HCT116 (cell line): Measurements from ENCODE around the gene RMND5A. TPM values are rescaled to one million over a fixed set of nuclear protein-coding genes. Genes with fewer than 3 reads are reported as not detected.
A peak's percentile ranks its signal among the peaks of the same experiment; 100 is the strongest.
"Not testable (repeated sequence)": the region's sequence is repeated elsewhere in the genome, so short reads cannot be mapped to it uniquely, and the experiment has no call there.

Experiments
- ATAC-seq: fragments of 200-7000 bp; cut with Tn5 transposase; 2 replicates; pipeline ENCODE4 v1.9.1; 2020; ENCODE audit warnings: mild to moderate bottlenecking, moderate library complexity
- BruUV-seq: library from RNA; stranded (reverse); fragments of 400-500 nt; replicated peaks from 2 replicates; lab custom pipeline; 2021; lab: Mats Ljungman, UMichigan
- CTCF ChIA-PET: fragments of 300-600 bp; sonication (Branson Sonifier 250); formaldehyde crosslinking; loops from one replicate; lab custom pipeline; 2021; ENCODE audit warnings: antibody characterized with exemption; lab: Charles Lee
- POLR2A ChIA-PET: fragments of 300-600, 350-600 bp; sonication (Branson Sonifier 250); formaldehyde crosslinking; loops from one replicate; lab custom pipeline; 2021; ENCODE audit warnings: antibody characterized with exemption; lab: Charles Lee
- RAD21 ChIA-PET, 2 experiments: fragments of 300-600 bp; sonication (Branson Sonifier 250); formaldehyde crosslinking; loops; one replicate each; lab custom pipeline; 2023; ENCODE audit warnings: low total read pairs in 2 of 2; ENCODE audit not compliant: uncharacterized antibody in 2 of 2, unreplicated experiment in 2 of 2, low non-redundant PET in 1 of 2; lab: Charles Lee
- DNase-seq: peaks from one replicate; pipeline ENCODE4 v3.0.0-alpha.2; 2010; ENCODE audit warnings: low read depth, low spot score
- H2AFZ ChIP-seq: fragments of 200-600 bp; shearing (Covaris generic), sonication (generic); 2 replicates; pipeline ENCODE4 v1.6.1; 2017; ENCODE audit warnings: low read depth, mixed run types, mixed read lengths, antibody characterized with exemption, low read length; ENCODE audit not compliant: poor library complexity, severe bottlenecking
- H3K27ac ChIP-seq: 2 replicates; pipeline ENCODE4 v1.5.1; 2012; ENCODE audit warnings: low read depth, low read length
- H3K27me3 ChIP-seq: fragments of 200-600 bp; sonication (generic); 2 replicates; pipeline ENCODE4 v1.6.1; 2016; ENCODE audit warnings: mixed run types, low read length, mixed read lengths; ENCODE audit not compliant: insufficient read depth
- H3K36me3 ChIP-seq, 2 experiments: fragments of 200-500 bp in 1 of 2; fragments of 200-600 bp in 1 of 2; sonication (Bioruptor generic) in 1 of 2; sonication (generic) in 1 of 2; 2 replicates each; pipeline versions ENCODE4 v1.5.1 to v1.6.1; 2014 to 2016; ENCODE audit warnings: low read length in 2 of 2, inconsistent platforms in 1 of 2, mixed read lengths in 1 of 2, mixed run types in 1 of 2; ENCODE audit not compliant: insufficient read depth in 2 of 2, control insufficient read depth in 1 of 2
- H3K4me1 ChIP-seq, 2 experiments: fragments of 200-600 bp in 1 of 2; sonication (generic) in 1 of 2; 2 replicates each; pipeline versions ENCODE4 v1.5.1 to v1.6.1; 2012 to 2017; ENCODE audit warnings: low read length in 2 of 2, inconsistent platforms in 1 of 2, mild to moderate bottlenecking in 1 of 2, mixed read lengths in 1 of 2, mixed run types in 1 of 2, moderate library complexity in 1 of 2; ENCODE audit not compliant: insufficient read depth in 2 of 2, control insufficient read depth in 1 of 2
- H3K4me2 ChIP-seq: fragments of 200-600 bp; sonication (generic); 2 replicates; pipeline ENCODE4 v1.6.1; 2017; ENCODE audit warnings: mixed run types, low read length, mixed read lengths
- H3K4me3 ChIP-seq, 2 experiments: fragments of 200-600 bp in 1 of 2; sonication (generic) in 1 of 2; replicated peaks in 1 of 2; 2 replicates each; pipeline ENCODE4 v1.5.1; 2011 to 2016; ENCODE audit warnings: low read length in 2 of 2, control low read depth in 1 of 2, low read depth in 1 of 2, mild to moderate bottlenecking in 1 of 2, mixed read lengths in 1 of 2, mixed run types in 1 of 2
- H3K79me2 ChIP-seq: fragments of 200-600 bp; sonication (generic); 2 replicates; pipeline ENCODE4 v1.6.1; 2017; ENCODE audit warnings: mild to moderate bottlenecking, mixed run types, low read length, moderate library complexity, mixed read lengths; ENCODE audit not compliant: insufficient read depth
- H3K9ac ChIP-seq: fragments of 200-600 bp; sonication (generic); 2 replicates; pipeline ENCODE4 v1.6.1; 2016; ENCODE audit warnings: low read length, mixed read lengths
- H3K9me2 ChIP-seq: fragments of 200-600 bp; sonication (generic), shearing (Covaris generic); 2 replicates; pipeline ENCODE4 v1.6.1; 2017; ENCODE audit warnings: mixed run types, mild to moderate bottlenecking, moderate library complexity; ENCODE audit not compliant: insufficient read depth
- H3K9me3 ChIP-seq, 2 experiments: fragments of 200-500 bp in 1 of 2; fragments of 200-600 bp in 1 of 2; sonication (Bioruptor generic) in 1 of 2; sonication (generic) in 1 of 2; 2 replicates each; pipeline ENCODE4 v1.6.1; 2014 to 2017; ENCODE audit warnings: low read length in 2 of 2, mixed read lengths in 2 of 2, inconsistent platforms in 1 of 2, low read depth in 1 of 2, mild to moderate bottlenecking in 1 of 2, mixed run types in 1 of 2, moderate library complexity in 1 of 2; ENCODE audit not compliant: control insufficient read depth in 1 of 2, insufficient read depth in 1 of 2
- H4K20me1 ChIP-seq: fragments of 200-600 bp; sonication (generic), shearing (Covaris generic); 2 replicates; pipeline ENCODE4 v1.6.1; 2017; ENCODE audit warnings: mixed run types, mild to moderate bottlenecking, moderate library complexity; ENCODE audit not compliant: insufficient read depth
- EGR1 ChIP-seq: IDR thresholded peaks from 2 replicates; pipeline ENCODE4 v1.6.1; 2012; ENCODE audit warnings: low read depth
- ELF1 ChIP-seq: IDR thresholded peaks from 2 replicates; pipeline ENCODE4 v1.6.1; 2012; ENCODE audit warnings: low read depth, borderline replicate concordance
- EZH2 ChIP-seq: fragments of 200-600 bp; sonication (generic); IDR thresholded peaks from 2 replicates; pipeline ENCODE4 v1.6.1; 2017; ENCODE audit warnings: antibody characterized with exemption, mixed run types
- EZH2phosphoT487 ChIP-seq: fragments of 200-600 bp; IDR thresholded peaks from 2 replicates; pipeline ENCODE4 v1.6.1; 2018; ENCODE audit warnings: antibody characterized with exemption, borderline replicate concordance
- POLR2AphosphoS5 ChIP-seq: IDR thresholded peaks from 2 replicates; pipeline ENCODE4 v1.6.1; 2011; ENCODE audit warnings: mild to moderate bottlenecking, low read depth, low read length, moderate library complexity
- YY1 ChIP-seq: IDR thresholded peaks from 2 replicates; pipeline ENCODE4 v1.6.1; 2011; ENCODE audit warnings: low read length, low read depth, moderate library complexity, mild to moderate bottlenecking; ENCODE audit not compliant: insufficient replicate concordance; ENCODE audit errors: extremely low read depth
- intact Hi-C: fragments of 100-400 bp; cut with micrococcal nuclease; formaldehyde crosslinking; loops from 2 replicates; pipeline ENCODE4 v1.10.0; 2022
- total RNA-seq: library from RNA; stranded (reverse); gene quantifications from one replicate; pipeline ENCODE4 v1.2.1, GENCODE V29; 2021; ENCODE audit not compliant: unreplicated experiment

Gene RMND5A
- total RNA-seq, 1 experiment from 2014 or later: 32.4 TPM

- no peak for ATAC-seq
These were observed 13.2 kb upstream of the RMND5A start for GRCh38 chr2:86706935-86707334.

GRCh38 chr2:86708126-86708525 lies 12.0 kb upstream of the RMND5A start:
- H3K4me1 ChIP-seq: peaks cover 12 to 23% of the 10 kb centered on the region in 2 experiments
- H3K9ac ChIP-seq, H2AFZ ChIP-seq, BruUV-seq, ATAC-seq, H3K4me3 ChIP-seq, DNase-seq, H3K9me2 ChIP-seq, H3K4me2 ChIP-seq, H3K36me3 ChIP-seq, RAD21 ChIA-PET, H3K79me2 ChIP-seq, intact Hi-C loops, H3K27ac ChIP-seq, H3K9me3 ChIP-seq, POLR2A ChIA-PET, H4K20me1 ChIP-seq, H3K27me3 ChIP-seq, CTCF ChIA-PET: not testable (repeated sequence)

More at GRCh38 chr2:86706935-86707334, 13.2 kb upstream of the RMND5A start:
- no TSS peak for BruUV-seq
- Histone ChIP-seq H3K4me1 (peaks cover 14 to 27% of the 10 kb centered on the region in 2 experiments), H3K27me3 (no peaks in the 10 kb centered on the region), H3K4me2 (no peak overlapping the region), H3K9me3 (no peaks in the 10 kb centered on the region), H3K27ac (no peak overlapping the region), H3K9me2 (no peaks in the 10 kb centered on the region), H3K9ac (no peak overlapping the region), H3K4me3 (no peak overlapping the region), H3K79me2 (no peaks in the 10 kb centered on the region), H3K36me3 (no peaks in the 10 kb centered on the region), H2AFZ (no peak overlapping the region), H4K20me1 (no peaks in the 10 kb centered on the region)
- no peak for DNase-seq
- RAD21 ChIA-PET: no interaction called here
- POLR2A ChIA-PET: no interaction called here
- TF ChIP-seq ELF1: no peak
- no peak for TF ChIP-seq YY1
- no peak for TF ChIP-seq EGR1
- no peak for TF ChIP-seq EZH2phosphoT487
- TF ChIP-seq EZH2: no peak
- no peak for TF ChIP-seq POLR2AphosphoS5
- intact Hi-C loops: no loop called here
- CTCF ChIA-PET: no interaction called here

GRCh38 chr2:86714579-86715173 lies 5.4 kb upstream of the RMND5A start:
- H3K36me3 ChIP-seq, H3K4me3 ChIP-seq, DNase-seq, H4K20me1 ChIP-seq, H3K9ac ChIP-seq, POLR2A ChIA-PET, H3K4me1 ChIP-seq, BruUV-seq, H3K9me2 ChIP-seq, H3K27ac ChIP-seq, intact Hi-C loops, CTCF ChIA-PET, ATAC-seq, H3K79me2 ChIP-seq, H2AFZ ChIP-seq, H3K9me3 ChIP-seq, RAD21 ChIA-PET, H3K27me3 ChIP-seq, H3K4me2 ChIP-seq: not testable (repeated sequence)

- H3K27ac ChIP-seq: peak overlapping the region; percentile 87; the same call in 1 of the 2 replicates
- H3K27me3 ChIP-seq, DNase-seq, CTCF ChIA-PET, H3K9me2 ChIP-seq, intact Hi-C loops, RAD21 ChIA-PET, POLR2A ChIA-PET, H3K36me3 ChIP-seq, H3K9ac ChIP-seq, H3K9me3 ChIP-seq, ATAC-seq, H4K20me1 ChIP-seq, H2AFZ ChIP-seq, H3K4me1 ChIP-seq, BruUV-seq: not testable (repeated sequence)
- H3K4me3 ChIP-seq: peak overlapping the region; percentile 43 to 45
- H3K79me2 ChIP-seq: peaks cover 14% of the 10 kb centered on the region
- H3K4me2 ChIP-seq: peak overlapping the region; percentile 44; the same call in 1 of the 2 replicates
These were observed 841 bp upstream of the RMND5A start for GRCh38 chr2:86719263-86719636.
